ENCODE data around the gene ILDR2.
A peak's percentile ranks its signal among the peaks of the same experiment; 100 is the strongest.
"Not testable (repeated sequence)": the region's sequence is repeated elsewhere in the genome, so short reads cannot be mapped to it uniquely, and the experiment has no call there.

ILDR2 gene

DNA sequence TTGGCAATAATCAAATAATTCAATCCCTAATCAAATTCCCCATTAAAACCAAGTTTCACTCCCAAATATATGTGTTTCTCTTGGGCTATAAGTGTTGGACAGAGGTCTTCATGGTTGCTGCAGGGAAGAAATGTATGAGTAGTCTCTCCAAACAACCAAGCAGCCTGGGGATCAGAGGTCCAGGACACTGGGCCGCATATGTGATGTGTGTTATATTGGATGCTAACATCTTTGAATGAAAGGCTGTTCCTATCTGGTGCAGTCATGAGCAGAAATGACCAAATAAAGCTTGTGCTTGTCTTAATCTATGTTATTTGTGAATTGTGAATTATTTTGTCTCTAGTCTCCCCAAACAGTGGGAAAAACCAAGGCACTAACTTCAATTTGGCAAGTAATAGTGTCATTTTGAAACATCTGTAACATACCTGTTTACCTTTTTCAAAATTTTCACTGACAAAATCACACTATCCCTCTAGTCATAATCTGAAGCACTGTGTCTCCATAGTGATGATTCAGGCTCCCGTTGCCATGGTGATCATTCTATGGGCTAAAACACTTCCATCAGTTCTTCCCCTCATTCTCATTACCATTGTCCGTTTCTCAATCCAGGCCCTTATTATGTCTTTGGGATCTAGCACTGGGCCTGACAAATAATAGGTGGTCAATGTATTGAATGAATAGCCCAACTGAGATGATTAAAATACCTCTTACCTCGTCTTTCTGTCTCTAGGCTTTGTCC is 86.8 kb downstream of the ILDR2 start:
- DNase-seq (ENCODE audit: low read depth, low spot score), result no peak

DNA sequence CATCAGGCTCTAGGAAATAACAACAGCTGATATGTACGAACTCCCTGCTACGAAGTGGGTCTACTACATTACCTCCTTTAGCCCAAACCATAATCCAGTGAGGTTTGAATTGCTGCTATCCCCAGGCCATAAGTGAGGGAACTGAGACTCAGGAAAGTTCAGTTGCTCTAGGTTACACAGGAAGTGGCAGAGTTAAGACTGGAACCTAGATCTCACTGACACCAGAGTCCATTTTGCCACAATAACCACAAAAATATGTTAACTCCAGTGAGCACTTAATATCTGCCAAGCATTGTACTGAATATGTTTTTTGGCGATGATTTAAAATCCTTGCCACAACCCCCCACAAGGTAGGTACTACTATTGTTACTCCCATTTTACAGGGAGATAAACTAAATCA is 90.4 kb downstream of the ILDR2 start:
- no peak for DNase-seq (ENCODE audit: low read depth, low spot score)

DNA sequence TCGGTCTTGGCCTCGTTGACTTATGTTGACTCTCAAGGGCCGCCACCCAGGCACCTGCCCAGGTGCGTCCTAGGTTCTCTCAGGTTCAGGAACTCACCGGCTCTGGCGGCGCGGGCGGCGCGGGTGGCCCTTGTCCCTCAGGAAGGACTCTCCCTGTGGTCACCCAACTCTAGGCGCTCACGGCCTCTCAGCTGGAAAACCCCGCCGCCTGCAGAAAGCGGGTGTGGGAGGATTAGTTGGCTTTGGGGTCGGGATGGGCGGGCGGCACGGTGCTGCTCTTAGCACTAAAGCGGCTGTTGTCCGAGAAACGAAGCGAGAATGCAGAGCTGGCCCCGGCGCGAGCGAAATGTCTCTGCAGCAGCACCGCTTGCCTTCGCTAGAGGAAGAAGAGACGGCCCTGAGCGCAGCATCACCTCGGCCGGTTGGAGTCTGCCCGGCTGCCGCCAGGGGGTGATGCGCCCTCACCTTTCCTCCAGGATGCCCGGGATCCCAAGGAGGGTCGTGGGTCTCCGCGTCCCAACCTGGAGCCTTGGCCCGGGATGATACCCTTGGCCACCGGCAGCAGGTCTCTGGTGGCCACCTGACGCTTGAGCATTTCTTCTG is 91.2 kb downstream of the ILDR2 start:
- no peak for DNase-seq (ENCODE audit: low read depth, low spot score)

DNA sequence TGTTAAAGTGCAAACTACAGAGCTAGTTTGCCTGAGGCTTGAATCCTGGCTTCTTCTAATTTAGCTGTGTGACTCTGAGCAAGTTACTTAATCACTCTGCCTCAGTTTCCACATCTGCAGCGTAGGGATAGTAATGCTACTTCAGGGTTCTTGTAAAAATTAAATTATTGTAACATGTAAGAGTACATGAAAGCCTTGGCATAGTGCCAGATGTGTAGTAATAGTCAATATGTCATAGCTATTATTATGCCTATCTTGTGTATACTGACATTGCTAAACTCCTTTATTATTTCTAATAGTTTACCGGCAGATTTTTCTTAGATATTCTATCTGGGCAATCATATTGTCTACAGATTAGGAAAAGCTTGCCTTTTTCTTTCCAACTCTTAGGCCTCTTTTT is 92.4 kb downstream of the ILDR2 start:
- no peak for DNase-seq (ENCODE audit: low read depth, low spot score)

DNA sequence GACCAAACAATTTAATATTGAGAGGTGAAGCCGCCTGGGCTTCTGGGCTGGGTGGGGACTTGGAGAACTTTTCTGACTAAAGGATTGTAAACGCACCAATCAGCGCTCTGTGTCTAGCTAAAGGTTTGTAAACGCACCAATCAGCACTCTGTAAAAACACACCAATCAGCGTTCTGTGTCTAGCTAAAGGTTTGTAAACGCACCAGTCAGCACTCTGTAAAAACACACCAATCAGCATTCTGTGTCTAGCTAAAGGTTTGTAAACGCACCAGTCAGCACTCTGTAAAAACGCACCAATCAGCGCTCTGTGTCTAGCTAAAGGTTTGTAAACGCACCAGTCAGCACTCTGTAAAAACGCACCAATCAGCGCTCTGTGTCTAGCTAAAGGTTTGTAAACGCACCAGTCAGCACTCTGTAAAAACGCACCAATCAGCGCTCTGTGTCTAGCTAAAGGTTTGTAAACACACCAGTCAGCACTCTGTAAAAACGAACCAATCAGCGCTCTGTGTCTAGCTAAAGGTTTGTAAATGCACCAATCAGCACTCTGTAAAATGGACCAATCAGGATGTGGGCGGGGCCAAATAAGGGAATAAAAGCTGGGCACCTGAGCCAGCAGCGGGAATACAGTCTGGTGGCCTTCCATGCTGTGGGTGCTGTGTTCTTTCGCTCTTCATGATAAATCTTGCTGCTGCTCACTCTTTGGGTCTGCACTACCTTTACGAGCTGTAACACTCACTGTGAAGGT is 97.0 kb downstream of the ILDR2 start:
- DNase-seq (ENCODE audit: low read depth, low spot score), result not testable (repeated sequence)

DNA sequence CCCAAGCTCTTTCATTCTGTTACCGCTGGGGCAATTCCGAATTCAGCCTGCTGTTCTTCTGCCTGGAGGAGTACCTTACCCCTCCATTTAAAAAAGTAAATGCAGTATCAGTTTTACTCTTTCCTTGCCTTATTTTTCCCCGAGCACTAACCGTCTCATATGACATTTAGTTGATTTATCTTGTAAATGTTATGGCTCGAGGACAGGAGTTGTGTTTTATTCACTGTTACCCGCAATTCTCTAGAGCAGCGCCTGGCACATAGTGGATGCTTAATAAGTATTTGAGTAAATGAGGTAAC is 98.9 kb downstream of the ILDR2 start:
- DNase-seq (ENCODE audit: low read depth, low spot score), result no peak

DNA sequence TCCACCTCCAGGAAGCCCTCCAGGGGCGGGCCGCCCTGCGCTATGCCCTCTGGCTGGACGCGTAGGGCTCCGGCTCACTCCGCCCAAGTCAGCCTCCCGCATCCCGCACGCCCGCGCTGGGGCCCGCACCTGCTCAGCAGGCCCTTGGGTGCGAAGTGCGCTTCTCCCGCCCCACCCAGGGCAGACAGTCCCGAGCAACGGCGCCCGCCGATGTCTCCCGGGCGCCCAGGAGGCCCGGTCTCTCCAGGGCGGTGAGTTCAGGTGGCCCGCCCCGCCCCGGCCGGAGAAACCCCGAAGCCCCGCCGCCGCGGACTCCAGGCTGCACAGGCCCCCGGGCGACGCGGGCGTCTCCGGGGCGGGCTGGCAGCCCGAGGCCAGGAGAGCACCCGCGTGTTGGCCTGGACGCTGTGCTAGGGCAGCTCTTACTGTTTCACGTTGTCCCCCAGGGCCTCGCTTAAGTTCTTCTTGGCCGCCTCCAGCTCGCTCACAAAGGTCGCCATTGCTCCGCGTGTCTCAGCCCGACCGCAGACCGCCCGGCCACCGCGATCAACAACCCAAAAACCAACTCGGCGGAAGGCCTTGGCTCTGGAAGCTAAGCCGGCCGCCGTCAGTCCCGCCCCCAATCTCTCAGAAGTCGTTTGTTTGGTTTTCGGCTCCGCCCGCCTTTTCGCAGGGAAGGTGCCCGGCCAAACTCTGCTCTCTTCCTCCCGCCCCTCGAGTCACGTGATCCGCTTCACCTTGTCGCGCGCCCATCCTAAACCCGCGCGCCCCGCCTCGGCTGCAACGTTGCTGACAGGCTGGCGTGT is 99.4 kb downstream of the ILDR2 start, which contains the start of gene TADA1:
TSS of gene TADA1 (minus strand) at position 531 of the 806 bp plus-strand sequence. CDS start at position 500, 31 bp downstream.
- DNase-seq (ENCODE audit: low read depth, low spot score), result peak; percentile 98

DNA sequence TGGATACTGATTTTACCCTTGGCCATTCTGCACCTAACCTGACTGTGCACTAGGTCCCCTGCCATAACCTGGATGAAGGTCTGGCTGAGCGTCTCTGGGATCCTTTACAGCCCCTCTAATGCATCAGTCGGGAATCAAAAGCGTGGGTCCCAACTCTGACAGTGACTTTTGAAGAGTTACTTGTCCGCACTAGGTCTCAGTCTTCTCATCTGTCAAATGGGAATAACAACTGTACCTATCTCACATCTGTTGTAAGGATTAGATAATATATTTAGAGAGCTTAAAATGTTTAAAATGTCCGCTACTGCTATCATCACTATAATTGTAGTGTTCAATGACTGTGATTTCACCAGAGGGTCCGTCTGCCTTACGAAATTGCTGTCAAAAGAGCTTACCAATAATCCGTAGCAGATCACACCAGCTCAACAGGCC is 100.0 kb downstream of the ILDR2 start:
- DNase-seq (ENCODE audit: low read depth, low spot score), result no peak

DNA sequence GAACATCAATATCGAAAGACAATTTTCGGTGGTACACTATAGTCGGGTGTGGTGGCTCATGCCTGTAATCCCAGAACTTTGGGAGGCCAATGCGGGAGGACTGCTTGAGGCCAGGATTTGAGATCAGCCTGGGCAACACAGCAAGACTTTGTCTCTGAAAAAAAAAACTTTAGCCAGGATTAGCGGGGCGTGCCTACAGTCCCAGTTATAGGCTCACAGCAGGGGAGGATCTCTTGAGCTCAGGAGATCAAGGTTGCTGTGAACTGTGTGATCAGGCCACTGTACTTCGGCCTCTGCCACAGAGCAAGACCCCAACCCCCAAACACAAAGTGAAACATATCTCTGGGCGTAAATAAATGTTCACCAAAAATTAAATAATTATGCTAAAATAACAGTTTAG is 100.9 kb downstream of the ILDR2 start:
- no peak for DNase-seq (ENCODE audit: low read depth, low spot score)

DNA sequence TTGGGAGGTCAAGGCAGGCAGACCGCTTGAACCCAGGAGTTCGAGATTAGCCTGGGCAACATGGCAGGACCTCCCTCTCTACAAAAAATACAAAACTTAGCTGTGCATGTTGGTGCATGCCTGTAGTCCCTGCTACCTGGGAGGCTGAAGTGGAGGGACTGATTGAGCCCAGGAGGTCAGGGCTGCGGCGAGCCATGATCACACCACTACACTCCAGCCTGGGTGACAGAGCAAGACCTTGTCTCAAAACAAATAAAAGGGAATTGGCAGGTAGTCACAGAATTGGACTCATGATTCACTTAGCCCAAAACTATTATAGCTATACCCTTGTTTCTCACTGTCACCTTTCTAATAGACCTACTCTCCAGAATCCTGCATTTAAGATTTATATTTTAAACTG is 104.8 kb downstream of the ILDR2 start:
- no peak for DNase-seq (ENCODE audit: low read depth, low spot score)

DNA sequence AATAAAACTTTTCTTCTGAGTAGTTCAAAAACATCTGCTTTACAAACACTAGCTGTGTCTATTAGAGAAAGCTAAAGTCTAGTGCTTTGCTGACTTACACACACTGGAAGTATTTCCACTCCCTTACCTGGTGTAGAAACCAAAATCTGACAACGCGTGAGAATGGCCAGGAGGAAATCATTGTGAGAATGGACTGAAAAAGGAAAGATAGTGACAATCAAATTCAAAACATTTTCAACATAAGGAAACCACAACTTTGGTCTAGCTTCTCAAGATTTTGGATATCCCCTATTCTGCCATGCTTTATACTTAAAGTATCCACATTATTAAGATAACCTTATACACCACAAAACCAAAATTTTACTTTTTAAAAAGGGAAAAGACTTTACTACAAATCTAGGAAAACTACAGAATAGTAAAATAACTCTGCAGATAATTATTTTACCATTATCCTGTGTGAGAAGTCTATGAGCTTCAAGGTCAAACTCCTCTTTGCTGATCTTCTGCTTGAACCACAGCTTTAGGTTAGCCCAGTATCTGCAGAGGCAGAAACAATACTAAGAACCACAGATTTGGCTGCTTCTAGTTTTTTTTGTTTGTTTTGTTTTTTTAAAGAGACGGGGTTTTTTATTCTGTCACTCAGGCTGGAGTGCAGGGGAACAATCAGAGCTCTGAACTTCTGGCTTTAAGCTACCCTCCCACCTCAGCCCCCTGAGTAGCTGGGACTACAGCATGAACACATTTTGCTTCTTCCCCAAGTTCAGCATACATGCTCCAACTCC is 105.8 kb downstream of the ILDR2 start:
- DNase-seq (ENCODE audit: low read depth, low spot score), result no peak

DNA sequence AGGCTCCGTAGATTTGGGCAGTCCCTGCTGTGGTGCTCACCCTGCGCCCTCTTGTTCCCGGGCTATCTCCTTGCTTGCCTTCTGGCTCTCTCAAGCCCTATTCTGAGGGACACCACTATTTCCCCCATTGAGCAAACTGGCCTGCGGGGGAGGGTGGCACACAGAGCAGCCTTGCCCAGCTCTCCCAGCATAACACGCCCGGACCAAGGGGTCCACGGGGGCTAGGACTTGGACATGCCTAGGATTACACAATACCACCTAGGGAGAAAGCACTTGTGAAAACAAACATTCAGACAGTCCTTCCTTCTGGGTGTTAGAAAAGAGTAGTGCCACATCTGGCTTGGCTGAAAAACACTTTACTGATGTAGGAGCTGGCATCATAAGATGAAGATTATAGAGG is 106.7 kb downstream of the ILDR2 start:
- no peak for DNase-seq (ENCODE audit: low read depth, low spot score)

DNA sequence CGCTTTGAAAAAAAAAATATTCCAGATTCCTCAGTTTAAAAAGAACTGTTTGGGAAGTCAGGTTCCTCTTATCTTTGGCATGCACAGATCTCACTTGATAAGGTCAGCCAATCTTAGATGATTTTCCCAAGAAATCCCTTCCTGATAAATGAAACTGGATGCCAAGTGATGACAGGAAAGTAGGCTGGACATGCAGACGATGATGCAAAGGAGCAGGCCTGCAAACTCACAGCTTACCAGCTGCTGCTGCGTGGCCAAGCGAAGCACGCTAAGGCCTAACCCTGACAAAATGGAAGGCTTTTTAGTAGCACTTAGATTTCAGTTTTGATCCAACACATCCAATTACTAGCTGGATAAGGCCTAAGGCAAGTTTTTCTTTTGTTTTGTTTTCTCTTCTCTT is 109.4 kb downstream of the ILDR2 start:
- DNase-seq (ENCODE audit: low read depth, low spot score), result no peak

DNA sequence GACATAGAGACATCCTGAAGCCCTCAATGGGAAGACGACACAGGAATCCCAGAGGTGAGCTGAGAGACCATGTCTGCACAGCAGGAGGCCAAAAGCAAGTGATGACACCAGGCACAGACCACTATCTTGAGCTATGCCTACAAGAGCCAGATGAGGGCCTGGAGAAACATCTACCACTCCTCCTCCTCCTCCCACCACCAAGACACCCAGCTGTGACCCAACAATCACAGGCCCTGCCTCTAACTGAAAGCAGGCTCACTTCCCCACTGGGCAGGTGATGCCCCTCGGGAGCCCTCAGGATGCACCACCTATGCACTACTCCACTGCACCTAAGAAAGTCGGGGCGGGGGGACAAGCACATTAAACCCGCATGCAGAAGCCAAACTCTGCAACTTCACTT is 115.7 kb downstream of the ILDR2 start:
- DNase-seq (ENCODE audit: low read depth, low spot score), result no peak

DNA sequence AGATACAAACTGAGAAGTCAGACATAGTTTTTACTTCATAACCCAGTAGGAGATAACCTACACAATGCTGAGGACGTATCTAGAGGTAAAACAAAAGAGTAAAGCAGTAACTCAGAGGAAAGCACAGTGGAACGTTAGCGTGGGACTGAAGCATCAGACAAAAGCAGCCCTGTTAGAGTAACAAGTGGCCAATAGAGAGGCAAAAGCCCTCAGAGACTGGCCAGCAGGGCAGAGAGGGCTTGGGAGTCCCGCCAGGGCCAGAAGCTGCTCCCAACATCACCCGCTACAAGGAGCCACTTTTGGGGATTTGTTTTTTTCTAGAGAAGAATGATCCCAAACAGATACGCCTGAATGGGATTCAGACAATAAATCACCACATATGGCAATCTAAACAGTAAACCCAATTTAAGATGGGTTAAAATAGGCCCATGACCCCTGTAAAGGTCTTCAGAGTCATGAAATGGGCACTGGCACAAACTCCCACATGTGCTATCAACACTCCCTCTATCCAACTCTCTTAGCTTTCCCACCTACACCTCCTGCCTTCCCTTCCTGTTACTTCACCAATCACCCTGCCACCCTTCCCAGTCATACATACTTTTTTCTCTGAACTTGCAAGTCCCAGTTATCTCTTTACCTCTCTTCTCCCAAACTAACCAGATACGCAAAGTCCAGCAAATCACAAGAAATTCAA is 116.5 kb downstream of the ILDR2 start:
- DNase-seq (ENCODE audit: low read depth, low spot score), result no peak
